GM23248 (cell line): ENCODE data around the gene ZNF831.

Experiments used
- EZH2 ChIP-seq: fragments of 200-600 bp; sonication (generic); IDR thresholded peaks from 2 replicates; pipeline ENCODE4 v1.6.1; 2018; ENCODE audit warnings: antibody characterized with exemption, mild to moderate bottlenecking; ENCODE audit not compliant: insufficient read depth, poor library complexity, severe bottlenecking
- EZH2phosphoT487 ChIP-seq: fragments of 200-600 bp; sonication (generic); IDR thresholded peaks from 2 replicates; pipeline ENCODE4 v1.6.1; 2018; ENCODE audit warnings: antibody characterized with exemption, moderate library complexity, mild to moderate bottlenecking, low read depth; ENCODE audit not compliant: insufficient read depth

DNA sequence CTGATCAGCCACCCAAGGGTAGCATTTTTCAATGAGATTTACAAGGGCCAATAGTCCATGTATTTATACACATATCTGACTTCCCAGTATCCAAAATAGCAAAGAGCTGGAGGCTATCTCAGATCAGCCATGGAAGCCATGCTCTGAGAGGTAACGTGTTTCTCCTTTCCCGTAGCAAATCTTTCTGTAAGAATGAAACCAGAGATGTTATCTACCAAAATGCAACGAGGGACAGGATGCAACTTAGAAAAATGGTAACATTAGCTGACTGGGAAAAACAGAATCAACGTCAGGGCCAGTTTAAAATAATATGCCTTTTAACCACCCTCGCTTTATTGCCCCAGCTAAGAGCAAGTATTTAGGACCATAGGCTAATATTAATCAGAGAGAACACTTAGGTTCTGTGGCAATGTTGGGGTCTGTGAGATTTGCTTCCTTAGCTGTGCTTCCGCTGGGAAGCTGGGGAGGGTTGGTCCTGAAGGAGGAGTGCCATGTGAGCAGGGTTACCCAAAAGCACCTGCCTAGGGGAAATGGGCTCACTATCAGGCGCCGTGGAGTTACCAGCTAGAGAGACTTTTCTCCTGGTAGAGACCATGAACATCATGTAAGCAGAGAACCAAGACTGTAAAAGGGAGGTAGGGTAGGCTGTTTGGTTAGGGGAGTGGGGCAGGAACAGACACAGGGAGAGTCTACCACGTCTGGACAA, 1.2 kb downstream of the ZNF831 start:
- TF ChIP-seq EZH2 (no peak), EZH2phosphoT487 (no peak)
